ENCODE data around the gene RHCE. TPM values are rescaled to one million over a fixed set of nuclear protein-coding genes. Genes with fewer than 3 reads are reported as not detected.

RHCE gene
- total and polyA plus RNA-seq, 2 of the 8 experiments (the other 6 are each of a cell fraction or from before 2014, with no cell fraction given): 0.23 to 0.50 TPM

DNA sequence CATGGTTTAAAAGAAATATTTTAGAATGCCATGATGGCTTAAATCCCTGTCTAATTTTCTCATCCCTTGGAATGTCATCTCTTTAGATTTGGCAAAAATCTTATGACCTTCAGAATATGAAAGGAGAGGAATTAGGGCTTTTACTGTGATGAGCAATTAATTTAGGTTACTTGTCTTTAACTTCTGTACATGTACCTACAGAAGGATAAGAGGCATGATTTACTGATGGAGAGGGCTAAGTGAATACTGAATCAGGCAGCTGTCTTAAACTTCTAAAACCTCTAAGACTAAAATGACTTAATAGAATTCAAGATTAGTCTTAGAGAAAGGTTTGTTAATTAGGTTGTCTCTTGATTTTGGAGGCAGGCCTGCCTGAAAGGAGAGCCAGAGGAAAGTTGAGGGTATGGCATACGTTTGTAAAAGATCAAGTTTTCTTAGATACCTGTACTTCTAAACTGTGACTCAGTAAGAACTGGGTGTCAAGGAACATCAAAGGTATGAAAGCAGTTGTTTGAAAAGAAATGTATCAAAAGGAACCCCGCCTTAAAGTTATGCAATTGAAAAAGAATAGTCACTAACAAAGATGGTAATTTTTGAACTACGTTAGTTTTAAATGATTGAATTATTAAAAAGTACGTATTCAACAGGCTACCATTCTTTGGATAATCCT lies 22.5 kb upstream of the RHCE start (continued):
- TF ChIP-seq, protein P1, sequence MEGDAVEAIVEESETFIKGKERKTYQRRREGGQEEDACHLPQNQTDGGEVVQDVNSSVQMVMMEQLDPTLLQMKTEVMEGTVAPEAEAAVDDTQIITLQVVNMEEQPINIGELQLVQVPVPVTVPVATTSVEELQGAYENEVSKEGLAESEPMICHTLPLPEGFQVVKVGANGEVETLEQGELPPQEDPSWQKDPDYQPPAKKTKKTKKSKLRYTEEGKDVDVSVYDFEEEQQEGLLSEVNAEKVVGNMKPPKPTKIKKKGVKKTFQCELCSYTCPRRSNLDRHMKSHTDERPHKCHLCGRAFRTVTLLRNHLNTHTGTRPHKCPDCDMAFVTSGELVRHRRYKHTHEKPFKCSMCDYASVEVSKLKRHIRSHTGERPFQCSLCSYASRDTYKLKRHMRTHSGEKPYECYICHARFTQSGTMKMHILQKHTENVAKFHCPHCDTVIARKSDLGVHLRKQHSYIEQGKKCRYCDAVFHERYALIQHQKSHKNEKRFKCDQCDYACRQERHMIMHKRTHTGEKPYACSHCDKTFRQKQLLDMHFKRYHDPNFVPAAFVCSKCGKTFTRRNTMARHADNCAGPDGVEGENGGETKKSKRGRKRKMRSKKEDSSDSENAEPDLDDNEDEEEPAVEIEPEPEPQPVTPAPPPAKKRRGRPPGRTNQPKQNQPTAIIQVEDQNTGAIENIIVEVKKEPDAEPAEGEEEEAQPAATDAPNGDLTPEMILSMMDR (IDR thresholded peaks at IDR 0.05; ENCODE audit: control extremely low read depth in 1 of 3, insufficient read depth in 1 of 3, low read depth in 1 of 3, low read length in 3 of 3): no peak
- no peak for TF ChIP-seq CHD2 (IDR thresholded peaks at IDR 0.05; ENCODE audit: low read length)
- no peak for TF ChIP-seq BRCA1 (IDR thresholded peaks at IDR 0.05; ENCODE audit: low read depth, low read length)

All from H1 (cell line).